ENCODE data around the gene WDR18.

DNA sequence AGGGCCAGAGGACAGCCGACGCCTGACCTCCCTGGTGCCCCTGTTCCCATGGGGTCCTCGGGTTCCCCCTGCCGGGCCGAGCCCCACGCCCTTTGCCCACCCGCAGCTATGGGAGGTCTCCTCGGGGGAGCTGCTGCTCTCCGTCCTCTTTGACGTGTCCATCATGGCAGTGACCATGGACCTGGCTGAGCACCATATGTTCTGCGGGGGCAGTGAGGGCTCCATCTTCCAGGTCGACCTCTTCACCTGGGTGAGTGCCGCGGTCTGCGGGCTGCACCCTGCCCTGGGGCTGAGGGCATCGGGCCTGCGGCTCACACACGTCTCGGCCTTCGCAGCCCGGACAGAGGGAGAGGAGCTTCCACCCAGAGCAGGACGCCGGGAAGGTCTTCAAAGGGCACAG, 6.6 kb downstream of the WDR18 start:
- TF ChIP-seq, protein P1, sequence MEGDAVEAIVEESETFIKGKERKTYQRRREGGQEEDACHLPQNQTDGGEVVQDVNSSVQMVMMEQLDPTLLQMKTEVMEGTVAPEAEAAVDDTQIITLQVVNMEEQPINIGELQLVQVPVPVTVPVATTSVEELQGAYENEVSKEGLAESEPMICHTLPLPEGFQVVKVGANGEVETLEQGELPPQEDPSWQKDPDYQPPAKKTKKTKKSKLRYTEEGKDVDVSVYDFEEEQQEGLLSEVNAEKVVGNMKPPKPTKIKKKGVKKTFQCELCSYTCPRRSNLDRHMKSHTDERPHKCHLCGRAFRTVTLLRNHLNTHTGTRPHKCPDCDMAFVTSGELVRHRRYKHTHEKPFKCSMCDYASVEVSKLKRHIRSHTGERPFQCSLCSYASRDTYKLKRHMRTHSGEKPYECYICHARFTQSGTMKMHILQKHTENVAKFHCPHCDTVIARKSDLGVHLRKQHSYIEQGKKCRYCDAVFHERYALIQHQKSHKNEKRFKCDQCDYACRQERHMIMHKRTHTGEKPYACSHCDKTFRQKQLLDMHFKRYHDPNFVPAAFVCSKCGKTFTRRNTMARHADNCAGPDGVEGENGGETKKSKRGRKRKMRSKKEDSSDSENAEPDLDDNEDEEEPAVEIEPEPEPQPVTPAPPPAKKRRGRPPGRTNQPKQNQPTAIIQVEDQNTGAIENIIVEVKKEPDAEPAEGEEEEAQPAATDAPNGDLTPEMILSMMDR (conservative IDR thresholded peaks at IDR 0.05 in 1 of 2, IDR thresholded peaks at IDR 0.05 in 1 of 2; ENCODE audit: low read depth in 1 of 2, low read length in 2 of 2), result no peak
- TF ChIP-seq EZH2 (IDR thresholded peaks at IDR 0.05; ENCODE audit: low read length, missing control alignments), result no peak

All from fibroblast of lung (primary cell).